GM18868 (cell line): Measurements from ENCODE around the gene SNAP91.
"Not testable (repeated sequence)": the region's sequence is repeated elsewhere in the genome, so short reads cannot be mapped to it uniquely, and the experiment has no call there.

Experiments
- ATAC-seq: cut with Tn5 transposase; IDR thresholded peaks from one replicate; pipeline ENCODE4 v1.9.1; 2021; ENCODE audit warnings: mild to moderate bottlenecking, moderate library complexity; ENCODE audit not compliant: unreplicated experiment

The SNAP91 gene

GRCh38 chr6:83550482-83550881, 158.4 kb downstream of the SNAP91 start:
- not testable (repeated sequence) for ATAC-seq

- no peak for ATAC-seq
Observed at GRCh38 chr6:83546636-83547035, 162.3 kb downstream of the SNAP91 start.

GRCh38 chr6:83539678-83540077, 169.2 kb downstream of the SNAP91 start:
- no peak for ATAC-seq

GRCh38 chr6:83536647-83537589, 172.0 kb downstream of the SNAP91 start:
- ATAC-seq: no peak

GRCh38 chr6:83536034-83536646, 172.8 kb downstream of the SNAP91 start:
- ATAC-seq: peak; percentile 94

- no peak for ATAC-seq
Observed at GRCh38 chr6:83518816-83519480, 190.0 kb downstream of the SNAP91 start.

- ATAC-seq: no peak
Observed at GRCh38 chr6:83517500-83517899, 191.4 kb downstream of the SNAP91 start.

GRCh38 chr6:83514866-83515466, 193.9 kb downstream of the SNAP91 start:
- peak; percentile 60 for ATAC-seq

- peak; percentile 18 for ATAC-seq
Observed at GRCh38 chr6:83514466-83514865, 194.4 kb downstream of the SNAP91 start.

GRCh38 chr6:83511901-83512681, 196.8 kb downstream of the SNAP91 start, which contains the start of gene PRSS35:
TSS of gene PRSS35 (plus strand) at chr6:83512534. CDS start at chr6:83523442, 10,908 bp downstream.
- peak; percentile 57 for ATAC-seq

GRCh38 chr6:83511266-83511665, 197.6 kb downstream of the SNAP91 start:
- no peak for ATAC-seq

- no peak for ATAC-seq
Observed at GRCh38 chr6:83510791-83511190, 198.1 kb downstream of the SNAP91 start.

GRCh38 chr6:83509441-83509840, 199.5 kb downstream of the SNAP91 start:
- ATAC-seq: no peak

- ATAC-seq: no peak
Observed at GRCh38 chr6:83505356-83505755, 203.5 kb downstream of the SNAP91 start.
